GM18508 (cell line): ENCODE results near the gene UNC45A.
A peak's percentile ranks its signal among the peaks of the same experiment; 100 is the strongest.

Source experiments
- ATAC-seq: cut with Tn5 transposase; IDR thresholded peaks from one replicate; pipeline ENCODE4 v1.9.1; 2021; ENCODE audit warnings: moderate number of reproducible peaks; ENCODE audit not compliant: insufficient read depth, unreplicated experiment

UNC45A gene

GRCh38 chr15:90939756-90940155 lies 4.7 kb downstream of the UNC45A start:
- no peak for ATAC-seq

DNA sequence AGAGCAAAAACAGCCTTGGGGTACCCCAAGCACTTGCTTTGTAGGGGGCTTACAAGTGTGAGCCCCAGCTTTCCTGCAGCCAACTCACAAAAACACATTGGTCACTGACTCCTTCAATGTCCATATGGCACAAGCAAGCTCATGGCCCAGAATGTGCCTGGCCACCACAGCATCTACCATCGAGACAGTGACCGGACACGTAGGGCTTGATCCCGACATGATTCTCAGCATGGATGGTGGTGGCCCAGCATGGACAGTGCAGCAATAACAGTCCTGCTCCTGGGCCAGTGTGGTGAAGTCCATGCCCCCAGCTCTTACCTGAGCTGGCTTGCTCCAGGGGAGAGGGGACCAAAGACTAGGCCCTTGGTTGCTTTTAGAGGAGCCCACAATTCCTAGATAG lies 6.0 kb downstream of the UNC45A start:
- no peak for ATAC-seq

GRCh38 chr15:90942354-90943120 lies 7.5 kb downstream of the UNC45A start:
- ATAC-seq: no peak

DNA sequence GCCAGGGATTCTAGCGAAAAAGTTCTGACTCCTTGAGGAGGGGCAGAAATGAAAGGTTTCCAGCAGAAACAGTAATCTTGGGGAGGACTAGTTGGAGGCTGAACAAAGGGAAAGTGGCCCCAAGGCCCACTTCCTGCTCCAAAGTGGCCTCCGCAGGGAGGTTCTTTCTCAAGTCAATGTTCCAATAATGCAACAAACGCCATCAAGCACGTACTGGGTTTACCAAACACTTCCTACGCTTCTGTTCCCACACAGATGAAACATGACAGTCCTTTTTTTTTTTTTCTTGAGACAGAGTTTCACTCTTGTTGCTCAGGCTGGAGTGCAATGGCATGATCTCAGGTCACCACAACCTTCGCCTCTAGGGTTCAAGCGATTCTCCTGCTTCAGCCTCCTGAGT lies 10.0 kb downstream of the UNC45A start:
- no peak for ATAC-seq

GRCh38 chr15:90946538-90946937 lies 11.5 kb downstream of the UNC45A start:
- ATAC-seq: no peak

DNA sequence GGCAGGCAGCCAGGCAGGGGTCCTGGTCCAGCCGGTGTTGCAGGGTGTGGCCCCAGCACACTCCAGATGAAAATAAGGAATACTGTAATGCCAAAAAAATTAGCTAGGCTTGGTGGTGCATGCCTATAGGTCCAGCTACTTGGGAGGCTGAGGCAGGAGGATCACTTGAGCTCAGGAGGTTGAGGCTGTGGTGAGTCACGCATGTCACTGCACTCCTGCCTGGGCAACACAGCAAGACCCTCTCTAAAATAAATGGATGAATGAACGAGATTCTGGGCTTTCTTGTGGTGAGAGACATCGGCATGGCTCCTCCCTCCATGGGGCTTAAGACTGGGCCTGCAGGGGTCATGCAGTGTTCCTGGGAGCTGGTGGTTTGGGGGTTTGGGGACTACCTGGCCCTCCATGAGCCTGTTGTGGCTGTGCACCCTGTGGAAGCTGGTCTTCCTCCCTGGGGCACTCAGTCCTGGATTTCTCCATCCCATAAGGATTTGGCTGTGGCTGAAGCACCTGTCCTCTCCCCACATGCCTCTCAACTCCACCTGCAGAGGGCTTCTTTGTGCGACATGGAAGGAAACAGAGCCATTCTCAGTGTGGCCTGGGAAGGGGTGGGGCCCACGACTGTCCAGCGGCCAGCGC lies 12.0 kb downstream of the UNC45A start:
- ATAC-seq: no peak

- ATAC-seq: no peak
These were observed 12.7 kb downstream of the UNC45A start for GRCh38 chr15:90947577-90948357.

DNA sequence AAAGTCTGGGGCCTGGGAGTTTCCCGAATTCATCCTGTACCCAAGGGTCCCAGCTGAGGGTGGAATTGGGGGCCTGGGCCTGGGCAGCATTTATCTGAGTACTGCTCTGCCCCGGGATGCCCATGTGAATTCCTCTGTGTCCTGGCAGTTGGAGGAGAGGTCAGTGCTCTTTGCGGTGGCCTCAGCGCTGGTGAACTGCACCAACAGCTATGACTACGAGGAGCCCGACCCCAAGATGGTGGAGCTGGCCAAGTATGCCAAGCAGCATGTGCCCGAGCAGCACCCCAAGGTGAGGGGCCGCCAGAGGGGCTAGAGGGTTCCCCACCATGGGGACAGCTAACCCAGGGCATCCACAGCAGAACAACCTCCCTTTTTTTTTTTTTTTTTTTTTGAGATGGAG lies 13.4 kb downstream of the UNC45A start:
- ATAC-seq: no peak

GRCh38 chr15:90949979-90950675 lies 15.0 kb downstream of the UNC45A start:
- ATAC-seq: no peak

- ATAC-seq: no peak
These were observed 15.6 kb downstream of the UNC45A start for GRCh38 chr15:90950676-90951075.

- ATAC-seq: no peak
These were observed 18.0 kb downstream of the UNC45A start for GRCh38 chr15:90952901-90953677.

- ATAC-seq: no peak
These were observed 19.0 kb downstream of the UNC45A start for GRCh38 chr15:90953947-90954711.

DNA sequence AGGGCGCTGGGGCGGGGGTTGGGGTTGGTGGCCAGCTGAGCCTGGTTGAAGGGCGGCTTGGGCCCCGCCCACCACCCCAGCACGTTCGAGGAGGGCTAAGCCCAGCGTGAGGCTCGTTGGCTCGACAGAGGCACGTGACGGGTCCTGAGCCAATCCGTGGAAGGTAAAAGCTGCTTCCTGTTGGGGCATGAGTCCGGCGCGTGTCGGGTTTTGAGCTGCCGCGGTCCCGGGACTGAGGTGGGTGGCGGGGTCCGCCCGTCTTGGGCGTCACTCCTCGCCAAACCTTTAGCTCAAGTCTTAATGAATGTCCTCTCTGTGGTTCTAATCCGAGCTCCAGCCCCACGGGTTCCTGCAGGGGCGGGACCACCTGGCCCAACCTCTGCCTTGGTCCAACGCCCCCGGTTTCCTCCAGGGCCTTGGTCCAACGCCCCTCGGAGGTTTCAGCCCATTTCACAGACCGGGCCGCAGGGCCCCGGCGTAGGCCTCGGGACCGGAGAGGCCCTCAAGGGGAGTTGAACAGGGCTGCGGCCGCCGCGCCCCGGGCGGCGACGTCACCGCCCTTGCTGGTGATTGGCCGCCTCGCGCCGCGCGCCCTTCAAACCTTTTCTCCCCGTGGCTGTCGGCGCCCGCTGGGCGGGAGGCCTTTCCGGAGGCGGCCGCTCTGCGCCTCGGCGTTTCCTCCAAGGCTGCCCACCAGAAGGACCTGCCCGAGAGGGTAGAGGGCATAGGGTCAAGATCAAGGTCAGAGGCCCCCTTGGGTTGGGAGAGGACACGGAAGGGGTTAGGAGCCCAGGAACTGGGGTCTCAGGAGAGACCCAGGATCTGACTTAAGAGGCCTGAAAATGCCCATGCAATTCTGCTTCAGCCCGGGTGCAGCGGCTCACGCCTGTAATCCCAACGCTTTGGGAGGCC lies 19.9 kb downstream of the UNC45A start, which contains the start of gene RCCD1:
Gene RCCD1 (plus strand): TSS at position 173 of the 912 bp plus-strand sequence. CDS start 1,851 bp downstream, outside the sequence.
- ATAC-seq: peak; percentile 66

DNA sequence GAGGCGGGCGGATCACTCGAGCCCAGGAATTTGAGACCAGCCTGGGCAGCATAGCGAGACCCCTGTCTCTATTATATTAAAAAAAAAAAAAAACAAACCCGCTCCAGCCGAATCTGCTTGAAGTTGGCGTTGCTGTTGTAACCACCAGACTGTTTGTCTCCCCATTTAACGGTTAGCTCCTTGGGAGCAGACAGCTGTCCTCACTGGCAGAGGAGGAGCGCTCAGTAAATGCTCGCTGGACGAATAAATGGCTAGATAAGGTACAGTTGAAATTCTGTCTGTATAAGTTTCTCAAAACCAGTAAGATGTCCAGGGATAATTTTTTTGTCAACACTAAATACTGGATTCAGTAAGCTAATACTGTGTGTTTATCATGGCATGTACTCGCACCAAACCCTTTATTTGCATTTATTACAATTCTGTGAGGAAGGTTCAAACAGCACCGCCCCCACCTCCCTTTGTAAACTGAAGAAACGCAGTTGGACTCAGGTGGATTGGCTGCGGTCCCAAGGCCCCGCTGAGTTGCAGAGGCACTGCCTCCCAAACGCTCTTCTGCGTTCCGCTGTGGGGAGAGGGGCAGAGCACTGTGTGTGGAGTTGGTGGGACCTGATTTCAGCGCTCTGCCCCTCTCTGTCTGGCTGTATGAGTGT lies 20.7 kb downstream of the UNC45A start:
- no peak for ATAC-seq

GRCh38 chr15:90956274-90957030 lies 21.4 kb downstream of the UNC45A start:
- ATAC-seq: no peak

DNA sequence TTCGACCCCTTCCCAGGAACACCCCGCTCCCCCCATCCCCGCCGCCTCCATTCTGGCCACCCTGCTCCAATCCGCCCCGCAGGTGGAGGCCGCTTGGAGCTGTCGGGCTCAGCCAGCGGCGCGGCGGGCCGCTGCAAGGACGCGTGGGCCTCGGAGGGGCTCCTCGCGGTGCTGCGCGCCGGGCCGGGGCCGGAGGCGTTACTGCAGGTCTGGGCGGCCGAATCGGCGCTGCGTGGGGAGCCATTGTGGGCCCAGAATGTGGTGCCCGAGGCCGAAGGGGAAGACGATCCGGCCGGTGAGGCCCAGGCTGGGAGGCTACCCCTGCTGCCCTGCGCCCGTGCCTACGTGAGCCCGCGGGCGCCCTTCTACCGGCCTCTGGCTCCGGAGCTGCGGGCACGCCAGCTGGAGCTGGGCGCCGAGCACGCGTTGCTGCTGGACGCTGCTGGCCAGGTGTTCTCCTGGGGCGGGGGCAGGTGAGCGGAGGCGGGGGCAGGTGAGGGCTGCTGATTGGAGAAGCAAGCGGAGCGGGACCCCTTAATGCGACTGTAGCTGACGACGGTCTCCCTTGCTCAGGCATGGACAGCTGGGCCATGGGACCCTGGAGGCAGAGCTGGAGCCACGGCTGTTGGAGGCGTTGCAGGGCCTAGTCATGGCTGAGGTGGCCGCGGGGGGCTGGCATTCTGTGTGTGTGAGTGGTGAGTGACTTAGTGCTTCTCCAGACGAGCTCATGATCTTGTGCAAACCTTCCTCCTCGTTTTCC lies 22.1 kb downstream of the UNC45A start:
- no peak for ATAC-seq
